ENCODE measurements around the gene SFXN4. TPM values are rescaled to one million over a fixed set of nuclear protein-coding genes. Genes with fewer than 3 reads are reported as not detected.

SFXN4 gene
- total and polyA plus RNA-seq, 2 of the 13 experiments (the other 11 are each of a cell fraction or from before 2014, with no cell fraction given): 47.7 to 64.9 TPM

- no peak overlapping the region for H3K27ac ChIP-seq (ENCODE audit: extremely low read length, insufficient read depth, low read length)
- CTCF ChIA-PET (ENCODE audit: low intra/inter-chr PET ratio, low total read pairs): no interaction called here
- no peak overlapping the region for H3K4me3 ChIP-seq (replicated peaks in 1 of 3; ENCODE audit: insufficient read depth in 1 of 3, low read depth in 2 of 3, low read length in 3 of 3)
- H4K20me1 ChIP-seq (ENCODE audit: insufficient read depth, low read length): no peaks in the 10 kb centered on the region
- H3K36me3 ChIP-seq (replicated peaks in 1 of 2; ENCODE audit: control insufficient read depth in 1 of 2, insufficient read depth in 2 of 2, low read length in 2 of 2): peaks cover 14 to 49% of the 10 kb centered on the region in 2 experiments
- no TSS peak for BruUV-seq (replicated peaks)
- H2AFZ ChIP-seq (ENCODE audit: low read length): no peak overlapping the region
- FAIRE-seq: no peak
- DNase-seq (ENCODE audit: low spot score): no peak
- H3K9me3 ChIP-seq (ENCODE audit: low read length): no peaks in the 10 kb centered on the region
- intact Hi-C loops (cut with micrococcal nuclease; ENCODE audit: unreplicated experiment) (no loop called here), in situ Hi-C loops (cut with HindIII; ENCODE audit: extremely low pct_ligation_motif_present, low pct_unique_long_range_greater_than_20kb) (no loop called here)
- POLR2A ChIA-PET: no interaction called here
- no peak overlapping the region for H3K4me2 ChIP-seq (ENCODE audit: low read depth, low read length)
- ATAC-seq: no peak
- H3K79me2 ChIP-seq (ENCODE audit: insufficient read depth, low read length): no peaks in the 10 kb centered on the region
- no peaks in the 10 kb centered on the region for H3K27me3 ChIP-seq (ENCODE audit: control insufficient read depth in 1 of 2, insufficient read depth in 2 of 2, low read length in 2 of 2)
- H3K4me1 ChIP-seq (ENCODE audit: insufficient read depth, low read length): peaks cover 7% of the 10 kb centered on the region
- WGBS (ENCODE audit: low lambda C conversion rate): 96% methylated on average over 5 of the region's 8 CpGs
- H3K9ac ChIP-seq (ENCODE audit: insufficient read depth, low read depth, low read length): no peak overlapping the region
- no peak for TF ChIP-seq GPBP1L1 (CRISPR knock-in tag; IDR thresholded peaks at IDR 0.05)
- TF ChIP-seq, protein P1, sequence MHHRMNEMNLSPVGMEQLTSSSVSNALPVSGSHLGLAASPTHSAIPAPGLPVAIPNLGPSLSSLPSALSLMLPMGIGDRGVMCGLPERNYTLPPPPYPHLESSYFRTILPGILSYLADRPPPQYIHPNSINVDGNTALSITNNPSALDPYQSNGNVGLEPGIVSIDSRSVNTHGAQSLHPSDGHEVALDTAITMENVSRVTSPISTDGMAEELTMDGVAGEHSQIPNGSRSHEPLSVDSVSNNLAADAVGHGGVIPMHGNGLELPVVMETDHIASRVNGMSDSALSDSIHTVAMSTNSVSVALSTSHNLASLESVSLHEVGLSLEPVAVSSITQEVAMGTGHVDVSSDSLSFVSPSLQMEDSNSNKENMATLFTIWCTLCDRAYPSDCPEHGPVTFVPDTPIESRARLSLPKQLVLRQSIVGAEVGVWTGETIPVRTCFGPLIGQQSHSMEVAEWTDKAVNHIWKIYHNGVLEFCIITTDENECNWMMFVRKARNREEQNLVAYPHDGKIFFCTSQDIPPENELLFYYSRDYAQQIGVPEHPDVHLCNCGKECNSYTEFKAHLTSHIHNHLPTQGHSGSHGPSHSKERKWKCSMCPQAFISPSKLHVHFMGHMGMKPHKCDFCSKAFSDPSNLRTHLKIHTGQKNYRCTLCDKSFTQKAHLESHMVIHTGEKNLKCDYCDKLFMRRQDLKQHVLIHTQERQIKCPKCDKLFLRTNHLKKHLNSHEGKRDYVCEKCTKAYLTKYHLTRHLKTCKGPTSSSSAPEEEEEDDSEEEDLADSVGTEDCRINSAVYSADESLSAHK (CRISPR knock-in tag; IDR thresholded peaks at IDR 0.05; ENCODE audit: borderline replicate concordance): no peak
- TF ChIP-seq, protein P2, sequence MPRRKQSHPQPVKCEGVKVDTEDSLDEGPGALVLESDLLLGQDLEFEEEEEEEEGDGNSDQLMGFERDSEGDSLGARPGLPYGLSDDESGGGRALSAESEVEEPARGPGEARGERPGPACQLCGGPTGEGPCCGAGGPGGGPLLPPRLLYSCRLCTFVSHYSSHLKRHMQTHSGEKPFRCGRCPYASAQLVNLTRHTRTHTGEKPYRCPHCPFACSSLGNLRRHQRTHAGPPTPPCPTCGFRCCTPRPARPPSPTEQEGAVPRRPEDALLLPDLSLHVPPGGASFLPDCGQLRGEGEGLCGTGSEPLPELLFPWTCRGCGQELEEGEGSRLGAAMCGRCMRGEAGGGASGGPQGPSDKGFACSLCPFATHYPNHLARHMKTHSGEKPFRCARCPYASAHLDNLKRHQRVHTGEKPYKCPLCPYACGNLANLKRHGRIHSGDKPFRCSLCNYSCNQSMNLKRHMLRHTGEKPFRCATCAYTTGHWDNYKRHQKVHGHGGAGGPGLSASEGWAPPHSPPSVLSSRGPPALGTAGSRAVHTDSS (CRISPR knock-in tag; conservative IDR thresholded peaks at IDR 0.05): no peak
- TF ChIP-seq RAD21 (CRISPR knock-in tag; IDR thresholded peaks at IDR 0.05): no peak
- no peak for TF ChIP-seq TBX3 (IDR thresholded peaks at IDR 0.05; ENCODE audit: borderline replicate concordance)
- no peak for TF ChIP-seq PTBP1 (IDR thresholded peaks at IDR 0.05; ENCODE audit: low read depth, low read length, poor library complexity, severe bottlenecking)
- TF ChIP-seq NR1H2 (CRISPR knock-in tag; IDR thresholded peaks at IDR 0.05; ENCODE audit: borderline replicate concordance, low read depth): no peak
- TF ChIP-seq, protein P3, sequence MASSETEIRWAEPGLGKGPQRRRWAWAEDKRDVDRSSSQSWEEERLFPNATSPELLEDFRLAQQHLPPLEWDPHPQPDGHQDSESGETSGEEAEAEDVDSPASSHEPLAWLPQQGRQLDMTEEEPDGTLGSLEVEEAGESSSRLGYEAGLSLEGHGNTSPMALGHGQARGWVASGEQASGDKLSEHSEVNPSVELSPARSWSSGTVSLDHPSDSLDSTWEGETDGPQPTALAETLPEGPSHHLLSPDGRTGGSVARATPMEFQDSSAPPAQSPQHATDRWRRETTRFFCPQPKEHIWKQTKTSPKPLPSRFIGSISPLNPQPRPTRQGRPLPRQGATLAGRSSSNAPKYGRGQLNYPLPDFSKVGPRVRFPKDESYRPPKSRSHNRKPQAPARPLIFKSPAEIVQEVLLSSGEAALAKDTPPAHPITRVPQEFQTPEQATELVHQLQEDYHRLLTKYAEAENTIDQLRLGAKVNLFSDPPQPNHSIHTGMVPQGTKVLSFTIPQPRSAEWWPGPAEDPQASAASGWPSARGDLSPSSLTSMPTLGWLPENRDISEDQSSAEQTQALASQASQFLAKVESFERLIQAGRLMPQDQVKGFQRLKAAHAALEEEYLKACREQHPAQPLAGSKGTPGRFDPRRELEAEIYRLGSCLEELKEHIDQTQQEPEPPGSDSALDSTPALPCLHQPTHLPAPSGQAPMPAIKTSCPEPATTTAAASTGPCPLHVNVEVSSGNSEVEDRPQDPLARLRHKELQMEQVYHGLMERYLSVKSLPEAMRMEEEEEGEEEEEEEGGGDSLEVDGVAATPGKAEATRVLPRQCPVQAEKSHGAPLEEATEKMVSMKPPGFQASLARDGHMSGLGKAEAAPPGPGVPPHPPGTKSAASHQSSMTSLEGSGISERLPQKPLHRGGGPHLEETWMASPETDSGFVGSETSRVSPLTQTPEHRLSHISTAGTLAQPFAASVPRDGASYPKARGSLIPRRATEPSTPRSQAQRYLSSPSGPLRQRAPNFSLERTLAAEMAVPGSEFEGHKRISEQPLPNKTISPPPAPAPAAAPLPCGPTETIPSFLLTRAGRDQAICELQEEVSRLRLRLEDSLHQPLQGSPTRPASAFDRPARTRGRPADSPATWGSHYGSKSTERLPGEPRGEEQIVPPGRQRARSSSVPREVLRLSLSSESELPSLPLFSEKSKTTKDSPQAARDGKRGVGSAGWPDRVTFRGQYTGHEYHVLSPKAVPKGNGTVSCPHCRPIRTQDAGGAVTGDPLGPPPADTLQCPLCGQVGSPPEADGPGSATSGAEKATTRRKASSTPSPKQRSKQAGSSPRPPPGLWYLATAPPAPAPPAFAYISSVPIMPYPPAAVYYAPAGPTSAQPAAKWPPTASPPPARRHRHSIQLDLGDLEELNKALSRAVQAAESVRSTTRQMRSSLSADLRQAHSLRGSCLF (CRISPR knock-in tag; IDR thresholded peaks at IDR 0.05; ENCODE audit: borderline replicate concordance): no peak
- TF ChIP-seq THAP8 (CRISPR knock-in tag; IDR thresholded peaks at IDR 0.05; ENCODE audit: borderline replicate concordance): no peak
- TF ChIP-seq, protein P4, sequence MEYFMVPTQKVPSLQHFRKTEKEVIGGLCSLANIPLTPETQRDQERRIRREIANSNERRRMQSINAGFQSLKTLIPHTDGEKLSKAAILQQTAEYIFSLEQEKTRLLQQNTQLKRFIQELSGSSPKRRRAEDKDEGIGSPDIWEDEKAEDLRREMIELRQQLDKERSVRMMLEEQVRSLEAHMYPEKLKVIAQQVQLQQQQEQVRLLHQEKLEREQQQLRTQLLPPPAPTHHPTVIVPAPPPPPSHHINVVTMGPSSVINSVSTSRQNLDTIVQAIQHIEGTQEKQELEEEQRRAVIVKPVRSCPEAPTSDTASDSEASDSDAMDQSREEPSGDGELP (IDR thresholded peaks at IDR 0.05; ENCODE audit: borderline replicate concordance, low read depth): no peak
Measured at GRCh38 chr10:119159332-119159731, 6.2 kb downstream of the SFXN4 start.
